Peyer's patch (tissue), 4 donors: ENCODE data around the gene ZNF491.

Experiments used
- POLR2A ChIP-seq, 2 donors: fragments of 450-650 bp; IDR thresholded peaks; one replicate each; pipeline ENCODE4 v1.5.1; 2017; ENCODE audit warnings: antibody characterized with exemption in 2 of 2, mild to moderate bottlenecking in 2 of 2, moderate library complexity in 2 of 2
- TF ChIP-seq, protein P1 (sequence below), 6 experiments: fragments of 450-650 bp in 4 of 6; fragments of 200-600 bp in 2 of 6; sonication (generic) in 1 of 6; IDR thresholded peaks; one replicate each; pipeline ENCODE4 v1.5.1; 2017 to 2019; ENCODE audit warnings: antibody characterized with exemption in 6 of 6, mild to moderate bottlenecking in 3 of 6, moderate library complexity in 1 of 6

DNA sequence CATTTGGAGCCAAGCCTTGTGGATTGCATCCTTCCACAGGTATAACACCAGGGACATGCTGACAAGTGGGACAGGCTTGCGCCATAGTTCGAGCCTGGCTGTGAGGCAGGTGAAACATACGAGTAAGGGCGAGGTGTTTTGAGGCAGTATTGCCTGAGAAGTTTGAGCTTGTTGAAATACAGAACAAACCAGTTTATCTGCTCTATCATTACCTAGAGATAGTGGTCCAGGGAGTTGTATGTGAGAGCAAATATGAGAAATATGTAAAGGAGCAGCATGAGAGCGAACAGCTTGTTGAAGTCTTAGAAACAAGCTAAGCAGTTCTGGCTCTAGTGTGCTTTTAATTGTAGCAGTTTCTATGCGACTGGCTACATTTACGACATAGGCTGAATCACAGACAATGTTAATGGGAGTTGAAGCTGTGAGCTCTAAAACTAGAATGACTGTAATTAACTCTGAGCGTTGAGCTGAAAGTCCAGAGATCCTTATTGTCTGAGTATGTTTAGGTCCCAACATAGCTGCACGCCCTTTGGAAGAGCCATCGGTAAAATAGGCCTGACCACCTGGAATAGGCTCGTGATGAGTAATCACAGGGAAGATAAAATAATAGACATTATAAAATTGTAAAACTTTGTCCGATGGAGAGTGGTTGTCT lies 58.4 kb downstream of the ZNF491 start:
- TF ChIP-seq, protein P1, sequence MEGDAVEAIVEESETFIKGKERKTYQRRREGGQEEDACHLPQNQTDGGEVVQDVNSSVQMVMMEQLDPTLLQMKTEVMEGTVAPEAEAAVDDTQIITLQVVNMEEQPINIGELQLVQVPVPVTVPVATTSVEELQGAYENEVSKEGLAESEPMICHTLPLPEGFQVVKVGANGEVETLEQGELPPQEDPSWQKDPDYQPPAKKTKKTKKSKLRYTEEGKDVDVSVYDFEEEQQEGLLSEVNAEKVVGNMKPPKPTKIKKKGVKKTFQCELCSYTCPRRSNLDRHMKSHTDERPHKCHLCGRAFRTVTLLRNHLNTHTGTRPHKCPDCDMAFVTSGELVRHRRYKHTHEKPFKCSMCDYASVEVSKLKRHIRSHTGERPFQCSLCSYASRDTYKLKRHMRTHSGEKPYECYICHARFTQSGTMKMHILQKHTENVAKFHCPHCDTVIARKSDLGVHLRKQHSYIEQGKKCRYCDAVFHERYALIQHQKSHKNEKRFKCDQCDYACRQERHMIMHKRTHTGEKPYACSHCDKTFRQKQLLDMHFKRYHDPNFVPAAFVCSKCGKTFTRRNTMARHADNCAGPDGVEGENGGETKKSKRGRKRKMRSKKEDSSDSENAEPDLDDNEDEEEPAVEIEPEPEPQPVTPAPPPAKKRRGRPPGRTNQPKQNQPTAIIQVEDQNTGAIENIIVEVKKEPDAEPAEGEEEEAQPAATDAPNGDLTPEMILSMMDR (IDR thresholded peaks at IDR 0.05) = no peak
- TF ChIP-seq POLR2A (IDR thresholded peaks at IDR 0.05) = no peak
